Measurements from ENCODE around the gene PHPT1.

The PHPT1 gene

DNA sequence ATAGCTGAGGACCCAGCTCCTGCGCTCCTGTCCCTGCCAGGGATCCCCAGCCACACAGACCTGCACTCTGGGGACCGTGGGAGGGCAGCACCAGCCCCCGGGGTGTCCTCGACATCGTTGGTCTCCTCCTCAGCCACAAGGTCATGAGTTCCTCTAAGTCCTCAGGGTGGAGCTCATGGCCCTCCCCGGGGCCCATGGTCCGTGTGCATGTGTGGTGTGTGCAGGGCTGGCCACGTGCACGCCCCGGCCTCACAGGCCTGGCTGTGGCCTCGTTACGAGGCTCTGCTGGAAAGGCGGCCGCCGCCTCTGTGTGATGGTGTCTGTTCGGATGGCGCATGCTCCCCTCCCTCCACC, 23.0 kb upstream of the PHPT1 start:
- TF ChIP-seq, protein P1, sequence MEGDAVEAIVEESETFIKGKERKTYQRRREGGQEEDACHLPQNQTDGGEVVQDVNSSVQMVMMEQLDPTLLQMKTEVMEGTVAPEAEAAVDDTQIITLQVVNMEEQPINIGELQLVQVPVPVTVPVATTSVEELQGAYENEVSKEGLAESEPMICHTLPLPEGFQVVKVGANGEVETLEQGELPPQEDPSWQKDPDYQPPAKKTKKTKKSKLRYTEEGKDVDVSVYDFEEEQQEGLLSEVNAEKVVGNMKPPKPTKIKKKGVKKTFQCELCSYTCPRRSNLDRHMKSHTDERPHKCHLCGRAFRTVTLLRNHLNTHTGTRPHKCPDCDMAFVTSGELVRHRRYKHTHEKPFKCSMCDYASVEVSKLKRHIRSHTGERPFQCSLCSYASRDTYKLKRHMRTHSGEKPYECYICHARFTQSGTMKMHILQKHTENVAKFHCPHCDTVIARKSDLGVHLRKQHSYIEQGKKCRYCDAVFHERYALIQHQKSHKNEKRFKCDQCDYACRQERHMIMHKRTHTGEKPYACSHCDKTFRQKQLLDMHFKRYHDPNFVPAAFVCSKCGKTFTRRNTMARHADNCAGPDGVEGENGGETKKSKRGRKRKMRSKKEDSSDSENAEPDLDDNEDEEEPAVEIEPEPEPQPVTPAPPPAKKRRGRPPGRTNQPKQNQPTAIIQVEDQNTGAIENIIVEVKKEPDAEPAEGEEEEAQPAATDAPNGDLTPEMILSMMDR (IDR thresholded peaks at IDR 0.05; ENCODE audit: borderline replicate concordance, extremely low read depth, low read length, poor library complexity, severe bottlenecking): no peak
- TF ChIP-seq EZH2 (IDR thresholded peaks at IDR 0.05; ENCODE audit: borderline replicate concordance, low read depth, low read length, severe bottlenecking): no peak
- Histone ChIP-seq H3K9me3 (ENCODE audit: insufficient read depth, low read length, severe bottlenecking) (no peaks in the 10 kb centered on the region), H4K20me1 (ENCODE audit: insufficient read depth, low read length) (peaks cover 16% of the 10 kb centered on the region), H3K9ac (ENCODE audit: low read depth, low read length) (no peak overlapping the region), H3K79me2 (ENCODE audit: insufficient read depth, low read length) (peaks cover 6% of the 10 kb centered on the region; the same call in 1 of the 2 replicates), H2AFZ (ENCODE audit: low read depth, low read length) (no peak overlapping the region), H3K27ac (ENCODE audit: low read length) (no peak overlapping the region), H3K4me3 (ENCODE audit: low read depth in 1 of 2, low read length in 2 of 2) (no peak overlapping the region), H3K4me1 (ENCODE audit: insufficient read depth, low read length) (no peaks in the 10 kb centered on the region), H3K4me2 (ENCODE audit: insufficient read depth, low read length) (no peak overlapping the region), H3K27me3 (ENCODE audit: insufficient read depth, low read length, poor library complexity) (no peaks in the 10 kb centered on the region), H3K36me3 (ENCODE audit: insufficient read depth, low read length) (peaks cover 77% of the 10 kb centered on the region)
- ATAC-seq (ENCODE audit: insufficient read depth, low read depth) (no peak), DNase-seq (no peak)

DNA sequence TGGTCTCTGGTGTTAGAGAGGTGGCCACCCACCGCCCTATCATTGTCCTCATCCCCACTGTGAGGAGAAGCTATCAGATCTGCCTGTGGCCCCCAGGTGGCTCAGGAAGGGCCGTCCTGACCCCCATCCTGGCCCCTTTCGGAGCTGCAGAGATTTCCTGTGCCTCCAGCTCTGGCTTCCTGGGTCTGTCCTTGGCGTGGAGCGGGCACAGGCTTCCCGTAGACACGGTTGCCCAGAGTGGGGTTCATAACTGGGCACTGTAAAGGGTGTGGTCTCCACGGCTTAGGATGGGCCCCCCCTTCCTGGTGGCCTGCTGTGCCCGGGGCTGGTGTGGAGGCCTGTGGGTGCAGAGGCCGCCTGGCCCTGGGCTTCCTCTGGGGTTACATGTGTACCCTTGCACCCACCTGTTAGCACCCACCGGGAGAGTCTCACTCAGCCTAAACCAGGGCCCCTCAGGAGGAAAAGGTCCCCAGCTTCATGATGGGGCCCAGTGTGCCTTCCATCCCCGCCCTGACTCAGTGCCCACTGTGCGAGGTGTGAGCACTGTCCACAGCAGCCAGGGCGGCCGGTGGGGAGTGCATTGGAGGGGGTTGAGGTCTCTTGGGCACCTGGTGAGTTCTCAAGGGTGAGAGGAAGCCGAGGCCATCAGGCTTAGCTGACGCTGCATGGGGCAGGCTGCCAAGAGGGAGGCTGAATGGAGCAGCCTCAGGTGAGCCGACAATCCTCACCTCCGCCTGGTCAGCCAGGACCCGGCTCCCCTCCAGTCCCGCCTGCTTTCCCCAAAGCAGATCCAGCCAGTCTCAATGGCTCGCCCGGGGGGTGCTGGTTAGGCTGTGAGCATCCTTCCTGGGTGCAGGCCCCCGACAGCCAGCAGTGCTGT, 22.3 kb upstream of the PHPT1 start:
- H3K27me3 ChIP-seq (ENCODE audit: insufficient read depth, low read length, poor library complexity): no peaks in the 10 kb centered on the region
- peaks cover 85% of the 10 kb centered on the region for H3K36me3 ChIP-seq (ENCODE audit: insufficient read depth, low read length)
- H3K4me3 ChIP-seq (ENCODE audit: low read depth in 1 of 2, low read length in 2 of 2): no peak overlapping the region
- no peak overlapping the region for H3K4me2 ChIP-seq (ENCODE audit: insufficient read depth, low read length)
- no peak overlapping the region for H2AFZ ChIP-seq (ENCODE audit: low read depth, low read length)
- no peaks in the 10 kb centered on the region for H3K9me3 ChIP-seq (ENCODE audit: insufficient read depth, low read length, severe bottlenecking)
- no peak for DNase-seq
- H3K4me1 ChIP-seq (ENCODE audit: insufficient read depth, low read length): no peaks in the 10 kb centered on the region
- H3K79me2 ChIP-seq (ENCODE audit: insufficient read depth, low read length): peaks cover 5% of the 10 kb centered on the region; the same call in 1 of the 2 replicates
- H3K9ac ChIP-seq (ENCODE audit: low read depth, low read length): no peak overlapping the region
- no peak for ATAC-seq (ENCODE audit: insufficient read depth, low read depth)
- peaks cover 17% of the 10 kb centered on the region for H4K20me1 ChIP-seq (ENCODE audit: insufficient read depth, low read length)
- no peak overlapping the region for H3K27ac ChIP-seq (ENCODE audit: low read length)
- TF ChIP-seq, protein P1 (IDR thresholded peaks at IDR 0.05; ENCODE audit: borderline replicate concordance, extremely low read depth, low read length, poor library complexity, severe bottlenecking): no peak
- TF ChIP-seq EZH2 (IDR thresholded peaks at IDR 0.05; ENCODE audit: borderline replicate concordance, low read depth, low read length, severe bottlenecking): no peak

DNA sequence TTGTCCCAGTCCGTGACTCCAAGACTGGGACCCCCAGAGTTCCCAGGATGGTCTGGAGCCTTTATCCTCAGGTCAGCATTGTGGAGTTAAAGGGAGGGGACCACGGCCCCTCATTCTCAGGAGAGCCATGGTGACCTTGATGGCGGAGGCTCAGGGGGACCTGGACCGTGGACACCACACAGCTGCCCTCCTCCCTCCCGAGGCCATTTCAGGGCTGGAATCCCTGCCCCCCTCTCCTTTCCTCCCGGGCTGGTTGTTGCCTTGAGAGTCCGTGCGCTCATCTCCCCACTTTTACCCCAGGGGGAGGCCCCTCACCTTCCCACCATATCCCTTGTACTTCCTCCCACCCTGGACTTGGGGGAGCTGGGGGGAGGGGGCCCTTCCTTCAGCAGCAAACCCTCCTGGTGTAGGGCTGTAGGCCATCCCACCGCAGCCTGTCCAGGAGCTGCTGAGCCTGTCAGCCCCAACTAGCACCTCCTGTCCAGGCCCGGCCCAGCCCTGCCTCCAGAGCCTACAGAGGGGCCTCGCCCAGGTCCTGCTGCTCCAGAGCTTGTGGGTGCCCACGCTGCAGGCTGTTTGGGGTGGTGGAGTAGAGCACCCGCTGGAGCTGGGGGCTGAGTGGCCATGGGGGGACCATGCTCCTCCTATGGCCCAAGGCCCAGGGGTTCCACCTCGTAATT, 21.3 kb upstream of the PHPT1 start:
- H3K36me3 ChIP-seq (ENCODE audit: insufficient read depth, low read length): peaks cover 94% of the 10 kb centered on the region

More for the DNA sequence above, 21.3 kb upstream of the PHPT1 start:
- no peak overlapping the region for H3K9ac ChIP-seq (ENCODE audit: low read depth, low read length)
- no peak for TF ChIP-seq EZH2 (IDR thresholded peaks at IDR 0.05; ENCODE audit: borderline replicate concordance, low read depth, low read length, severe bottlenecking)
- TF ChIP-seq, protein P1 (IDR thresholded peaks at IDR 0.05; ENCODE audit: borderline replicate concordance, extremely low read depth, low read length, poor library complexity, severe bottlenecking): no peak
- H3K4me3 ChIP-seq (ENCODE audit: low read depth in 1 of 2, low read length in 2 of 2): no peak overlapping the region
- no peaks in the 10 kb centered on the region for H3K4me1 ChIP-seq (ENCODE audit: insufficient read depth, low read length)
- H4K20me1 ChIP-seq (ENCODE audit: insufficient read depth, low read length): peaks cover 15% of the 10 kb centered on the region
- no peak for ATAC-seq (ENCODE audit: insufficient read depth, low read depth)
- H3K27me3 ChIP-seq (ENCODE audit: insufficient read depth, low read length, poor library complexity): no peaks in the 10 kb centered on the region
- H3K9me3 ChIP-seq (ENCODE audit: insufficient read depth, low read length, severe bottlenecking): no peaks in the 10 kb centered on the region
- no peak overlapping the region for H3K4me2 ChIP-seq (ENCODE audit: insufficient read depth, low read length)
- no peak overlapping the region for H3K27ac ChIP-seq (ENCODE audit: low read length)
- DNase-seq: no peak
- no peak overlapping the region for H2AFZ ChIP-seq (ENCODE audit: low read depth, low read length)
- H3K79me2 ChIP-seq (ENCODE audit: insufficient read depth, low read length): 0 out of 2 replicates have a peak, but pooled peaks cover 3% of the 10 kb centered on the region
